A673 (cell line): ENCODE measurements around the gene TMEM218. TPM values are rescaled to one million over a fixed set of nuclear protein-coding genes. Genes with fewer than 3 reads are reported as not detected.

Experiments
- BruUV-seq: library from RNA; stranded (reverse); fragments of 400-500 nt; replicated peaks from 2 replicates; lab custom pipeline; 2021; lab: Mats Ljungman, UMichigan
- CTCF ChIA-PET: fragments of 300-600 bp; sonication (Branson Sonifier 250); formaldehyde crosslinking; loops from one replicate; lab custom pipeline; 2022; ENCODE audit warnings: antibody characterized with exemption; lab: Charles Lee
- POLR2A ChIA-PET: fragments of 300-600 bp; sonication (Branson Sonifier 250); formaldehyde crosslinking; loops from one replicate; lab custom pipeline; 2022; ENCODE audit warnings: antibody characterized with exemption; ENCODE audit not compliant: low non-redundant PET; lab: Charles Lee
- DNase-seq: peaks from one replicate; pipeline ENCODE4 v3.0.0-alpha.2; 2015; ENCODE audit warnings: low spot score
- H3K27ac ChIP-seq: fragments of 200-600 bp; sonication (generic); 2 replicates; pipeline ENCODE4 v1.5.1; 2016; ENCODE audit warnings: mixed run types, low read depth, mild to moderate bottlenecking, mixed read lengths, antibody characterized with exemption, low read length; ENCODE audit not compliant: poor library complexity, severe bottlenecking
- H3K27me3 ChIP-seq: fragments of 200-600 bp; sonication (generic); replicated peaks from 2 replicates; pipeline ENCODE4 v1.6.1; 2017; ENCODE audit warnings: mixed run types, low read depth, mild to moderate bottlenecking, mixed read lengths, antibody characterized with exemption, low read length; ENCODE audit not compliant: insufficient read depth, poor library complexity
- H3K36me3 ChIP-seq: fragments of 200-600 bp; sonication (generic); 2 replicates; pipeline ENCODE4 v1.6.1; 2016; ENCODE audit warnings: mixed run types, mild to moderate bottlenecking, mixed read lengths, antibody characterized with exemption, low read length; ENCODE audit not compliant: insufficient read depth, poor library complexity, severe bottlenecking
- H3K4me1 ChIP-seq: fragments of 200-600 bp; sonication (generic); 2 replicates; pipeline ENCODE4 v1.6.1; 2017; ENCODE audit warnings: mixed run types, mild to moderate bottlenecking, mixed read lengths, antibody characterized with exemption, low read length; ENCODE audit not compliant: insufficient read depth, poor library complexity, severe bottlenecking
- H3K4me3 ChIP-seq: fragments of 200-600 bp; sonication (generic); 2 replicates; pipeline ENCODE4 v1.5.1; 2016; ENCODE audit warnings: low read depth, mixed run types, mild to moderate bottlenecking, mixed read lengths, low read length; ENCODE audit not compliant: poor library complexity, severe bottlenecking
- H3K9me3 ChIP-seq: fragments of 200-600 bp; sonication (generic); 2 replicates; pipeline ENCODE4 v1.6.1; 2016; ENCODE audit warnings: mixed run types, low read depth, mild to moderate bottlenecking, mixed read lengths, antibody characterized with exemption, low read length; ENCODE audit not compliant: poor library complexity, severe bottlenecking
- EZH2 ChIP-seq: fragments of 200-600 bp; sonication (generic); IDR thresholded peaks from 2 replicates; pipeline ENCODE4 v1.6.1; 2017; ENCODE audit warnings: borderline replicate concordance, low read depth, mild to moderate bottlenecking, mixed read lengths, antibody characterized with exemption, low read length; ENCODE audit not compliant: poor library complexity, severe bottlenecking
- intact Hi-C: fragments of 100-400 bp; cut with micrococcal nuclease; formaldehyde crosslinking; loops from one replicate; pipeline ENCODE4 v1.10.0; 2022; ENCODE audit not compliant: unreplicated experiment
- total RNA-seq: library from RNA; stranded (reverse); gene quantifications from 2 replicates; pipeline ENCODE4 v1.2.3, GENCODE V29; 2021
- TF ChIP-seq, protein P1 (sequence below): fragments of 300-800, 200-600 bp; sonication (generic); conservative IDR thresholded peaks from 2 replicates; pipeline ENCODE4 v1.5.1; 2017; ENCODE audit warnings: low read depth, mild to moderate bottlenecking, antibody characterized with exemption, low read length, moderate library complexity, mixed read lengths

TMEM218 gene
- total RNA-seq, 1 experiment from 2014 or later = 28.8 TPM

DNA sequence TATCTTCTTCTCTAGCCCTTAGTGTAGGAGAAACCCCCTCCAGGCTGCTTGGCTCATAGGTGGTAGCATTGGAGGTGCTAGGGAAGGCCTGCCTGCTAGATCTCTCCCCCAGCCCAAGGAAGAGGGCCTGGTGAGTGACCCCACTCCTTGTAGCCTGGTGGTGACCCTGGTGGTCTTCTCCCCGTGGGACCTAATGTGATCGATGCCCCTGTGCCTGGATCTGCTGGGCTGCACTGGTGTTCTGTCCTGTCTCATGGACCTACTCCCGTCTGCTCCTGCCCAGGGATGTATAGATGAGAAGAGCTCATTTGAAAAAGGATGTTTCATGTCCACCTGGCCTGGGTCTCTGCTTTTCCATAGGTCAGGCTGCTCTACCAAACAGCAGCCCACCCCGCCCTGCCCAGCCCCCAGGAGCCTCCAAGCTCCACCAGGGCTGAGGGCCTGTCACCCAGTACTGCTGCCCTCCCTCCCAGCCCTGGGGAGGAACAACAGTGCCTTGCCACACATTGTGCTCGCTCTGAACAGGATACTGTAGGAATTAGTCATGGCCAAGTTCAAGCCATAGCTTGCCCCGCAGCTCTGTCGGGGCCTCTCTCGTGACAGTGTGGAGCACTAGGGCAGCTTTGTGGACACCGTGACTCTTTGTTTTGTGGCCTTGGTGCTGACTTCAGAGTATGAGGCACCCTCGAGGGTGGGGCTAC is 28.7 kb downstream of the TMEM218 start:
- Histone ChIP-seq H3K36me3 (no peaks in the 10 kb centered on the region), H3K4me1 (no peaks in the 10 kb centered on the region), H3K9me3 (no peaks in the 10 kb centered on the region), H3K4me3 (no peak overlapping the region), H3K27ac (no peak overlapping the region), H3K27me3 (no peaks in the 10 kb centered on the region)
- DNase-seq = no peak
- CTCF ChIA-PET = interaction anchor here (0.6 kb wide), 1 partner anchor 92 kb away, joined by 3 read pairs; no protein-coding TSS in a partner anchor
- TF ChIP-seq, protein P1, sequence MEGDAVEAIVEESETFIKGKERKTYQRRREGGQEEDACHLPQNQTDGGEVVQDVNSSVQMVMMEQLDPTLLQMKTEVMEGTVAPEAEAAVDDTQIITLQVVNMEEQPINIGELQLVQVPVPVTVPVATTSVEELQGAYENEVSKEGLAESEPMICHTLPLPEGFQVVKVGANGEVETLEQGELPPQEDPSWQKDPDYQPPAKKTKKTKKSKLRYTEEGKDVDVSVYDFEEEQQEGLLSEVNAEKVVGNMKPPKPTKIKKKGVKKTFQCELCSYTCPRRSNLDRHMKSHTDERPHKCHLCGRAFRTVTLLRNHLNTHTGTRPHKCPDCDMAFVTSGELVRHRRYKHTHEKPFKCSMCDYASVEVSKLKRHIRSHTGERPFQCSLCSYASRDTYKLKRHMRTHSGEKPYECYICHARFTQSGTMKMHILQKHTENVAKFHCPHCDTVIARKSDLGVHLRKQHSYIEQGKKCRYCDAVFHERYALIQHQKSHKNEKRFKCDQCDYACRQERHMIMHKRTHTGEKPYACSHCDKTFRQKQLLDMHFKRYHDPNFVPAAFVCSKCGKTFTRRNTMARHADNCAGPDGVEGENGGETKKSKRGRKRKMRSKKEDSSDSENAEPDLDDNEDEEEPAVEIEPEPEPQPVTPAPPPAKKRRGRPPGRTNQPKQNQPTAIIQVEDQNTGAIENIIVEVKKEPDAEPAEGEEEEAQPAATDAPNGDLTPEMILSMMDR = no peak
- TF ChIP-seq EZH2 = no peak
- POLR2A ChIA-PET = no interaction called here
- BruUV-seq = no TSS peak
- intact Hi-C loops = no loop called here

DNA sequence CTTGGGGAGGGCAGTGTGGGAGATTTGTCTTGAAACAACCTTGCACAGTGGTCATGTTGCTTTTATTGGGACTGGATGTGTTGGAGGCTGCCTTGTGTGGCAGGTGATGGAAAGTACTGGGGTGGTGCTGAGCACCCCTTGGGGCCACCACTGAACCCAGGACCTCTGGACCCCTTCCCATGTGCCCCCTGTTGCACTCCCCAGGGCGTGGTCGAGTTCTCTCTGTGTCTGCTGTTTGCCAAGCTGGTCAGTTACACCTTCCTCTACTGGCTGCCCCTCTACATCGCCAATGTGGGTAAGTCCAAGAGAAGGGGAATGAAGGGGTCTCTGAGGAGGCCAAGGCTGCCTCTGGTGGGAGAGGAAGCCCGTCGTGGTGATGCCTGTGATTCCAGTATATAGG is 29.4 kb downstream of the TMEM218 start:
- TF ChIP-seq EZH2 = no peak
- TF ChIP-seq, protein P1 = no peak
- no peaks in the 10 kb centered on the region for H3K36me3 ChIP-seq
- no peaks in the 10 kb centered on the region for H3K27me3 ChIP-seq
- CTCF ChIA-PET = no interaction called here
- H3K4me1 ChIP-seq = no peaks in the 10 kb centered on the region
- no peak for DNase-seq
- H3K9me3 ChIP-seq = no peaks in the 10 kb centered on the region
- H3K27ac ChIP-seq = no peak overlapping the region
- intact Hi-C loops = no loop called here
- no TSS peak for BruUV-seq
- POLR2A ChIA-PET = no interaction called here
- H3K4me3 ChIP-seq = no peak overlapping the region

- no peaks in the 10 kb centered on the region for H3K4me1 ChIP-seq
- no peak overlapping the region for H3K4me3 ChIP-seq
- no peak for DNase-seq
- H3K27me3 ChIP-seq = no peaks in the 10 kb centered on the region
- no TSS peak for BruUV-seq
- no peaks in the 10 kb centered on the region for H3K36me3 ChIP-seq
- no peaks in the 10 kb centered on the region for H3K9me3 ChIP-seq
- intact Hi-C loops = no loop called here
- CTCF ChIA-PET = no interaction called here
- no peak overlapping the region for H3K27ac ChIP-seq
- no peak for TF ChIP-seq EZH2
- TF ChIP-seq, protein P1 = no peak
- POLR2A ChIA-PET = no interaction called here
Measured at GRCh38 chr11:125081098-125081798, 30.2 kb downstream of the TMEM218 start.
